Panc1 (cell line): Measurements from ENCODE around the gene HMGB1. TPM values are rescaled to one million over a fixed set of nuclear protein-coding genes. Genes with fewer than 3 reads are reported as not detected.

Source experiments
- ATAC-seq: fragments of 200-7000 bp; cut with Tn5 transposase; 2 replicates; pipeline ENCODE4 v1.9.1; 2020; ENCODE audit warnings: mild to moderate bottlenecking, moderate library complexity
- BruUV-seq: library from RNA; stranded (reverse); fragments of 400-500 nt; replicated peaks from 2 replicates; lab custom pipeline; 2021; lab: Mats Ljungman, UMichigan
- CTCF ChIA-PET: fragments of 300-600 bp; sonication (Branson Sonifier 250); formaldehyde crosslinking; loops from one replicate; lab custom pipeline; 2022; ENCODE audit warnings: antibody characterized with exemption; lab: Charles Lee
- POLR2A ChIA-PET: fragments of 300-600 bp; sonication (Branson Sonifier 250); formaldehyde crosslinking; loops from one replicate; lab custom pipeline; 2022; ENCODE audit warnings: antibody characterized with exemption; lab: Charles Lee
- DNase-seq: peaks from one replicate; pipeline ENCODE4 v3.0.0-alpha.2; 2010; ENCODE audit warnings: low read depth, low spot score
- H3K27ac ChIP-seq: 2 replicates; pipeline ENCODE4 v1.5.1; 2011; ENCODE audit warnings: mild to moderate bottlenecking, low read length, inconsistent platforms
- H3K27me3 ChIP-seq: fragments of 200-500 bp; sonication (Bioruptor generic); 2 replicates; pipeline ENCODE4 v1.6.0; 2014; ENCODE audit warnings: low read length, inconsistent platforms; ENCODE audit not compliant: control insufficient read depth, insufficient read depth
- H3K36me3 ChIP-seq: fragments of 200-500 bp; sonication (Bioruptor generic); 2 replicates; pipeline ENCODE4 v1.5.1; 2014; ENCODE audit warnings: inconsistent platforms, mild to moderate bottlenecking, low read length, moderate library complexity; ENCODE audit not compliant: control insufficient read depth, insufficient read depth
- H3K4me1 ChIP-seq: 2 replicates; pipeline ENCODE4 v1.5.1; 2011; ENCODE audit warnings: inconsistent platforms, mild to moderate bottlenecking, low read length, moderate library complexity; ENCODE audit not compliant: control insufficient read depth, insufficient read depth
- H3K4me3 ChIP-seq, 2 experiments: 2 replicates each; pipeline ENCODE4 v1.5.1; 2011 to 2012; ENCODE audit warnings: low read depth in 2 of 2, low read length in 2 of 2, mild to moderate bottlenecking in 2 of 2, inconsistent platforms in 1 of 2, moderate library complexity in 1 of 2
- H3K9me3 ChIP-seq: fragments of 200-500 bp; sonication (Bioruptor generic); 2 replicates; pipeline ENCODE4 v1.5.1; 2014; ENCODE audit warnings: low read depth, mild to moderate bottlenecking, inconsistent platforms, low read length, moderate library complexity; ENCODE audit not compliant: control insufficient read depth, insufficient read depth
- CTCF ChIP-seq: fragments of 450-650 bp; IDR thresholded peaks from 2 replicates; pipeline ENCODE4 v1.5.1; 2017; ENCODE audit warnings: mild to moderate bottlenecking
- POLR2AphosphoS5 ChIP-seq: IDR thresholded peaks from 2 replicates; pipeline ENCODE4 v1.6.1; 2012; ENCODE audit warnings: mild to moderate bottlenecking, low read depth, low read length, moderate library complexity
- REST ChIP-seq, 2 experiments: IDR thresholded peaks; 2 replicates each; pipeline ENCODE4 v1.6.1; 2011 to 2012; ENCODE audit warnings: low read depth in 2 of 2, control low read depth in 1 of 2, low read length in 1 of 2, mild to moderate bottlenecking in 1 of 2, moderate library complexity in 1 of 2; ENCODE audit not compliant: insufficient read depth in 1 of 2
- SIN3A ChIP-seq: IDR thresholded peaks from 2 replicates; pipeline ENCODE4 v1.6.1; 2012; ENCODE audit warnings: low read depth, mild to moderate bottlenecking, low read length, moderate library complexity, borderline replicate concordance; ENCODE audit not compliant: insufficient read depth
- TCF7L2 ChIP-seq: IDR thresholded peaks from 2 replicates; pipeline ENCODE4 v1.6.1; 2011; ENCODE audit warnings: mild to moderate bottlenecking, low read depth, low read length, inconsistent platforms
- in situ Hi-C: cut with HindIII; loops from 2 replicates; pipeline ENCODE4 v1.10.0; 2016; ENCODE audit warnings: low sequenced_read_pairs, low pct_unique_long_range_greater_than_20kb
- intact Hi-C: fragments of 100-400 bp; cut with micrococcal nuclease; formaldehyde crosslinking; loops from one replicate; pipeline ENCODE4 v1.10.0; 2022; ENCODE audit not compliant: unreplicated experiment
- total RNA-seq: library from RNA; stranded (reverse); gene quantifications from one replicate; pipeline ENCODE4 v1.2.1, GENCODE V29; 2021; ENCODE audit not compliant: unreplicated experiment

The HMGB1 gene
- total RNA-seq, 1 experiment from 2014 or later = 386 TPM

GRCh38 chr13:30418075-30418716, 47.5 kb downstream of the HMGB1 start:
- CTCF ChIA-PET = no interaction called here
- POLR2A ChIA-PET = no interaction called here

GRCh38 chr13:30416471-30416870, 49.3 kb downstream of the HMGB1 start:
- Histone ChIP-seq H3K27me3 (no peaks in the 10 kb centered on the region), H3K9me3 (no peaks in the 10 kb centered on the region), H3K4me1 (peaks cover 5% of the 10 kb centered on the region), H3K36me3 (no peaks in the 10 kb centered on the region), H3K4me3 (no peak overlapping the region), H3K27ac (no peak overlapping the region)
- ATAC-seq (no peak), DNase-seq (no peak)
- intact Hi-C loops (no loop called here), in situ Hi-C loops (no loop called here)
- CTCF ChIA-PET = interaction anchor here (0.5 kb wide), 1 partner anchor 258 kb away, joined by 11 read pairs; no protein-coding TSS in a partner anchor
- TF ChIP-seq SIN3A (no peak), POLR2AphosphoS5 (no peak), CTCF (no peak), TCF7L2 (no peak), REST (IDR thresholded peaks at IDR 0.05; ENCODE audit: insufficient read depth in 1 of 2, low read depth in 2 of 2, low read length in 1 of 2) (no peak)
- BruUV-seq = no TSS peak
- POLR2A ChIA-PET = no interaction called here

More at GRCh38 chr13:30418075-30418716, 47.5 kb downstream of the HMGB1 start:
- Histone ChIP-seq H3K9me3 (no peaks in the 10 kb centered on the region), H3K27ac (no peak overlapping the region), H3K4me3 (no peak overlapping the region), H3K36me3 (no peaks in the 10 kb centered on the region), H3K4me1 (peaks cover 5% of the 10 kb centered on the region), H3K27me3 (no peaks in the 10 kb centered on the region)
- no TSS peak for BruUV-seq
- TF ChIP-seq POLR2AphosphoS5 (no peak), REST (IDR thresholded peaks at IDR 0.05; ENCODE audit: insufficient read depth in 1 of 2, low read depth in 2 of 2, low read length in 1 of 2) (no peak), CTCF (no peak), TCF7L2 (no peak), SIN3A (no peak)
- ATAC-seq (no peak), DNase-seq (no peak)
- in situ Hi-C loops = no loop called here
- intact Hi-C loops = no loop called here
